GM12878 (cell line): ENCODE measurements around the gene HEATR1.

Experiments
- CTCF ChIP-seq, 3 experiments: IDR thresholded peaks in 2 of 3; conservative IDR thresholded peaks in 1 of 3; 2 replicates each; pipeline ENCODE4 v1.5.1; 2011; ENCODE audit warnings: low read depth in 3 of 3, low read length in 3 of 3, mild to moderate bottlenecking in 3 of 3, control low read depth in 2 of 3, moderate library complexity in 2 of 3, inconsistent platforms in 1 of 3, mixed read lengths in 1 of 3; ENCODE audit not compliant: control insufficient read depth in 2 of 3, insufficient read depth in 1 of 3; ENCODE audit errors: extremely low read depth in 1 of 3
- POLR2A ChIP-seq: IDR thresholded peaks from 2 replicates; pipeline ENCODE4 v1.6.1; 2011; ENCODE audit warnings: low read depth, mild to moderate bottlenecking, low read length

GRCh38 chr1:236578661-236579060 is 25.7 kb downstream of the HEATR1 start:
- TF ChIP-seq CTCF (IDR thresholded peaks at IDR 0.05 in 2 of 3, conservative IDR thresholded peaks at IDR 0.05 in 1 of 3; ENCODE audit: control insufficient read depth in 2 of 3, extremely low read depth in 1 of 3, insufficient read depth in 1 of 3, low read depth in 3 of 3, low read length in 3 of 3) (no peak), POLR2A (no peak)
